Breast epithelium (tissue), 3 donors: ENCODE data around the gene RFNG.

Experiments used
- POLR2A ChIP-seq: fragments of 450-650 bp; IDR thresholded peaks from one replicate; pipeline ENCODE4 v1.6.1; 2016; ENCODE audit warnings: antibody characterized with exemption, mild to moderate bottlenecking, moderate library complexity
- TF ChIP-seq, protein P1 (sequence below), 3 donors: fragments of 450-650 bp; IDR thresholded peaks; one replicate each; pipeline ENCODE4 v1.5.1; 2016 to 2017; ENCODE audit warnings: antibody characterized with exemption in 3 of 3, mild to moderate bottlenecking in 3 of 3, moderate library complexity in 3 of 3

DNA sequence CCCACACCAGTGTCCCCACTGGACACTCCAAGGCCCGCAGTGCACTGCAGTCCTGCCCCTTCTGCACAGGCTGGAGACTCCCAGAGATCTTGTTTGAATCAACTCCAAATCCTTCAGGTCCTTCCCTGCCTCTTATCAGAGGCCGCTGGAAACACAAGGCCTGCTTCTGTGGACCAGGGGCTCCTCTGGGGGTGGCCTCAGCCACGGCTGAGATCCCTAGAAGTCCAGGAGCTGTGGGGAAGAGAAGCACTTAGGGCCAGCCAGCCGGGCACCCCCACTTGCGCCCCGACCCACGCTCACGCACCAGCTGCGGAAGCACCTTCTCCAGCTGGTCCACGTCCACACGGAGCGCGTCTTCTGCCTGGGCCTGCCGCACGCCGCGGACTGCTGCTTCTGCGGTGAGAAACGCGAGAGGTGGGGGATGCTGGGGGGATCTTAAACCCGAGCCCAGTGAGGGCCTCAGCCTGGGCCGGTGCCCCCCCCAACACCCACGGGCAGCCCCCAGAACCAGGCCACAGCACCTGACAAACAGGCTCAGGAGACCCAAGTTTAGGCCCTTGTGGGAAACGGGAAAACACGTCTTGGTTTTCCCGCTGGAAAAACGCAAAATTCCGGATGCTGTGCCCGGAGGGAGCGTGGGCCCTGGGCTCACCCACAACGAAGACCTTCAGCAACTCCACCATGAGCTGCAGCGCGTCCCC lies 32.5 kb downstream of the RFNG start:
- TF ChIP-seq, protein P1, sequence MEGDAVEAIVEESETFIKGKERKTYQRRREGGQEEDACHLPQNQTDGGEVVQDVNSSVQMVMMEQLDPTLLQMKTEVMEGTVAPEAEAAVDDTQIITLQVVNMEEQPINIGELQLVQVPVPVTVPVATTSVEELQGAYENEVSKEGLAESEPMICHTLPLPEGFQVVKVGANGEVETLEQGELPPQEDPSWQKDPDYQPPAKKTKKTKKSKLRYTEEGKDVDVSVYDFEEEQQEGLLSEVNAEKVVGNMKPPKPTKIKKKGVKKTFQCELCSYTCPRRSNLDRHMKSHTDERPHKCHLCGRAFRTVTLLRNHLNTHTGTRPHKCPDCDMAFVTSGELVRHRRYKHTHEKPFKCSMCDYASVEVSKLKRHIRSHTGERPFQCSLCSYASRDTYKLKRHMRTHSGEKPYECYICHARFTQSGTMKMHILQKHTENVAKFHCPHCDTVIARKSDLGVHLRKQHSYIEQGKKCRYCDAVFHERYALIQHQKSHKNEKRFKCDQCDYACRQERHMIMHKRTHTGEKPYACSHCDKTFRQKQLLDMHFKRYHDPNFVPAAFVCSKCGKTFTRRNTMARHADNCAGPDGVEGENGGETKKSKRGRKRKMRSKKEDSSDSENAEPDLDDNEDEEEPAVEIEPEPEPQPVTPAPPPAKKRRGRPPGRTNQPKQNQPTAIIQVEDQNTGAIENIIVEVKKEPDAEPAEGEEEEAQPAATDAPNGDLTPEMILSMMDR (IDR thresholded peaks at IDR 0.05) = no peak
- TF ChIP-seq POLR2A = no peak
